ENCODE results near the gene TESPA1. TPM values are rescaled to one million over a fixed set of nuclear protein-coding genes. Genes with fewer than 3 reads are reported as not detected.

The TESPA1 gene
- total RNA-seq, 1 experiment from 2014 or later = not detected

- H3K9me3 ChIP-seq (ENCODE audit: insufficient read depth, low read depth) = peaks cover 3% of the 10 kb centered on the region; the same call in 1 of the 2 replicates
- peaks cover 15% of the 10 kb centered on the region for H3K27me3 ChIP-seq (ENCODE audit: insufficient read depth, low read depth)
- no peaks in the 10 kb centered on the region for H3K9me2 ChIP-seq (ENCODE audit: insufficient read depth)
- no peak for DNase-seq
- BruUV-seq (replicated peaks) = no TSS peak
- no peak overlapping the region for H2AFZ ChIP-seq
- intact Hi-C loops (cut with micrococcal nuclease; ENCODE audit: unreplicated experiment) = loop anchor here (10.0 kb wide), 1 partner anchor 349 kb away; no protein-coding TSS in a partner anchor
- no peak overlapping the region for H3K4me3 ChIP-seq
- H4K20me1 ChIP-seq (ENCODE audit: insufficient read depth) = no peaks in the 10 kb centered on the region
- no peaks in the 10 kb centered on the region for H3K4me1 ChIP-seq (replicated peaks; ENCODE audit: insufficient read depth)
- no peak overlapping the region for H3K4me2 ChIP-seq
- H3F3A ChIP-seq (ENCODE audit: insufficient read depth, low read depth) = no peaks in the 10 kb centered on the region
- ChIA-PET CTCF (no interaction called here), POLR2A (ENCODE audit: unreplicated experiment) (no interaction called here)
- no peaks in the 10 kb centered on the region for H3K36me3 ChIP-seq (ENCODE audit: low read depth)
- no peak for TF ChIP-seq CTCF (conservative IDR thresholded peaks at IDR 0.05)
- no peak for TF ChIP-seq EZH2 (IDR thresholded peaks at IDR 0.05; ENCODE audit: low read depth)
- no peak overlapping the region for H3K27ac ChIP-seq
- H3K79me2 ChIP-seq (ENCODE audit: low read depth) = no peaks in the 10 kb centered on the region
Observed at GRCh38 chr12:54954228-54954627, 30.3 kb downstream of the TESPA1 start.

- CTCF ChIA-PET = no interaction called here
- no TSS peak for BruUV-seq (replicated peaks)
Observed at GRCh38 chr12:54950071-54950727, 34.4 kb downstream of the TESPA1 start.

GRCh38 chr12:54949073-54949711 is 35.4 kb downstream of the TESPA1 start:
- H3K4me1 ChIP-seq (replicated peaks; ENCODE audit: insufficient read depth) = no peaks in the 10 kb centered on the region
- no peaks in the 10 kb centered on the region for H3F3A ChIP-seq (ENCODE audit: insufficient read depth, low read depth)
- H3K4me2 ChIP-seq = no peak overlapping the region
- H2AFZ ChIP-seq = no peak overlapping the region
- intact Hi-C loops (cut with micrococcal nuclease; ENCODE audit: unreplicated experiment) = no loop called here
- no peaks in the 10 kb centered on the region for H4K20me1 ChIP-seq (ENCODE audit: insufficient read depth)
- H3K27ac ChIP-seq = no peak overlapping the region
- no peaks in the 10 kb centered on the region for H3K79me2 ChIP-seq (ENCODE audit: low read depth)
- H3K36me3 ChIP-seq (ENCODE audit: low read depth) = no peaks in the 10 kb centered on the region
- H3K9me2 ChIP-seq (ENCODE audit: insufficient read depth) = no peaks in the 10 kb centered on the region
- TF ChIP-seq CTCF (conservative IDR thresholded peaks at IDR 0.05) (no peak), EZH2 (IDR thresholded peaks at IDR 0.05; ENCODE audit: low read depth) (no peak)
- BruUV-seq (replicated peaks) = no TSS peak
- peaks cover 3% of the 10 kb centered on the region; the same call in 1 of the 2 replicates for H3K9me3 ChIP-seq (ENCODE audit: insufficient read depth, low read depth)
- H3K4me3 ChIP-seq = no peak overlapping the region
- DNase-seq = no peak
- CTCF ChIA-PET = no interaction called here
- H3K27me3 ChIP-seq (ENCODE audit: insufficient read depth, low read depth) = peaks cover 13% of the 10 kb centered on the region
- POLR2A ChIA-PET (ENCODE audit: unreplicated experiment) = no interaction called here

More at GRCh38 chr12:54950071-54950727, 34.4 kb downstream of the TESPA1 start:
- Histone ChIP-seq H3K4me2 (no peak overlapping the region), H3F3A (ENCODE audit: insufficient read depth, low read depth) (no peaks in the 10 kb centered on the region), H3K79me2 (ENCODE audit: low read depth) (no peaks in the 10 kb centered on the region), H3K4me1 (replicated peaks; ENCODE audit: insufficient read depth) (no peaks in the 10 kb centered on the region), H3K27ac (no peak overlapping the region), H3K36me3 (ENCODE audit: low read depth) (no peaks in the 10 kb centered on the region), H3K9me3 (ENCODE audit: insufficient read depth, low read depth) (peaks cover 3% of the 10 kb centered on the region; the same call in 1 of the 2 replicates), H3K9me2 (ENCODE audit: insufficient read depth) (no peaks in the 10 kb centered on the region), H3K4me3 (no peak overlapping the region), H2AFZ (no peak overlapping the region), H4K20me1 (ENCODE audit: insufficient read depth) (no peaks in the 10 kb centered on the region), H3K27me3 (ENCODE audit: insufficient read depth, low read depth) (peaks cover 16% of the 10 kb centered on the region)
- intact Hi-C loops (cut with micrococcal nuclease; ENCODE audit: unreplicated experiment) = loop anchor here (10.0 kb wide), 1 partner anchor 345 kb away; no protein-coding TSS in a partner anchor
- TF ChIP-seq CTCF (conservative IDR thresholded peaks at IDR 0.05) (no peak), EZH2 (IDR thresholded peaks at IDR 0.05; ENCODE audit: low read depth) (no peak)
- DNase-seq = no peak
- POLR2A ChIA-PET (ENCODE audit: unreplicated experiment) = no interaction called here
